NOMO-1 treated with dmso at 0.1 percent for 144 hours (cell line): ENCODE results near the gene BLTP3A.

ENCODE experiments used
- DNase-seq: peaks from one replicate; lab custom pipeline; 2025; ENCODE audit not compliant: unreplicated experiment; lab: John Stamatoyannopoulos, UW

Gene BLTP3A

DNA sequence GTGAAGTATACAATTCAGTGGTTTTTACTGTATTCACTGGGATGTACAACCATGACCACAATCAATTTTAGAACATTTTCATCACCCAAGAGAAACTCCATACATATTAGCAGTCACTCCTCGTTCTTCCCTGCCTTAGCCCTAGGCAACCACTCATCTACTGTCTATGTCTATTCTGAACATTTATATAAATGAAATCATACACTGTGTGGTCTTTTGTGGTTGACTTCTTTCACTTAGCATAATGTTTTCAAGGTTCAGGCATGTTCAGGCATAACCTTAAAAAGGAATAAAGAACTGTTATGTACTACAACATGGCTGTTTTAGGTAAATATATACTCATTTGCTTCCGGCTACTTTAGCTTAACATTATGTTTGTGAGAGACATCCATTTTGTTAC, 37.3 kb downstream of the BLTP3A start:
- DNase-seq = no peak

DNA sequence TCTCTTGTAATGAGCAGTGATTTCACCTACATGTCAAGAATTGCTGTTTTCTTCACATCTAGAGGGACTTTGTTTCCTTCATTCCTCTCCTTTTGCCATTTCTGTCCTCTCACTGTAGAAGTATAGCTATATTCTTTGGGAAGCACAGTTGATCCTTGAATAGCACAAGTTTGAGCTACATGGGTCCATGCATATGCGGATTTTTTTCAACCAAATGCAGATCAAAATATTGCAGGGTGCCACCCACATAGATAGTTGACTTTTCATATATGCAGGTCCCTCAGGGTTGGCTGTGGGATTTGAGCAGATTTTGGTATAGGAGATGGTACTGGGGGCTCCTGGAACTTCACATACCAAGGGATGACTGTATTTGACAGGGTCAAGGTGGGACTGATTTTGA, 41.1 kb downstream of the BLTP3A start:
- no peak for DNase-seq

- DNase-seq = peak; percentile 21
Measured at GRCh38 chr6:34834789-34835518, 43.1 kb downstream of the BLTP3A start.

GRCh38 chr6:34836008-34836407, 44.1 kb downstream of the BLTP3A start:
- peak; percentile 8 for DNase-seq

GRCh38 chr6:34836451-34836850, 44.6 kb downstream of the BLTP3A start:
- DNase-seq = no peak

DNA sequence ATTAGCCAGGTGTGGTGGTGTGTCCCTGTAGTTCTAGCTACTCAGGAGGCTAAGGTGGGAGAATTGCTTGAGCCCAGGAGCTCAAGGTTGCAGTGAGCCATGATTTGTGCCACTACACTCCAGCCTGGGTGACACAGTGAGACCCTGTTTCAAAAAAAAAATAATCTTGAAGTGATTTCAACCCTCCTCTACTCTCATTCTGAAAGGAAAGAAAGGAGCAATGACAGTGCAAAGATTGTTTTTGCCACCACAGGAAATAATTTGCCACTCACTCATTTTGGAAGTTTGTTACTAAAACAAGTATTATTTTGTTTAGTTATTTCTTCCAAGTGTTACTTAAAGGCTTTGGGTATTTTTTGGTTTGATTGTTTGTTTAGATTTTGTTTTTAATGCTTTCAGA, 45.6 kb downstream of the BLTP3A start:
- no peak for DNase-seq

DNA sequence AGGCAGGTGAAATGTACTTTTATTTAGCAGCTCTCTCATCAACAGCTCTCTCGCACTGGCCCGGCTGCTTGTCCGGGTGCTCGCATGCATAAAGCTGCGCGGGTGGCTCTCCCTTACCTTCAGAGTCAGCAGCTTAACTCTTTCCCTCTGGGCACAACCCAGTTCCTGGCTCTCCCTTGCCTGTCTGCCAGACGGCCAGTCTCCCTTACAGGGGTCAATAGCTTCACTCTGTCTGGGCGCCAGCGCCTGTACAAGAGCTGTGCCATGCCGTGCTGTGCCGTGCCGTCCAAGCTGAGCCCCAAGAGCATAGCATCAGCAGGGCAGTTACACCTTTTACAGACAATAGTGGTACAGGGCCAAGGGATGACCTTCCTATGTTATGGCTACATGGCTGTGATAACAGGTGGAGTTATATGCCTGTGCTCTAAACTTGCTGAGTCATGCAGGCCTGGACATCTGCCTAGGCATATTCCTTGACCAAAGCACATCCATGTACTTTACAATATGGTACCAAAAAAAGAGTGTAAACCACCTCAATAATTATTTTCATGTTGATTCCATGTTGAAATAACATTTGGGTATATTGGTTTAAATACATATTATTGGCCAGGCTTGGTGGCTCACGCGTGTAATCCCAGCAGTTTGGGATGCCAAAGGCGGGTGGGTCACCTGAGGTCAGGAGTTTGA, 47.9 kb downstream of the BLTP3A start:
- no peak for DNase-seq
